PC-9 (cell line): Measurements from ENCODE around the gene YIPF5. TPM values are rescaled to one million over a fixed set of nuclear protein-coding genes. Genes with fewer than 3 reads are reported as not detected.
A peak's percentile ranks its signal among the peaks of the same experiment; 100 is the strongest.

Experiments used
- BruUV-seq: library from RNA; stranded (reverse); fragments of 400-500 nt; replicated peaks from 2 replicates; lab custom pipeline; 2021; lab: Mats Ljungman, UMichigan
- CTCF ChIA-PET: fragments of 300-600 bp; sonication (Branson Sonifier 250); formaldehyde crosslinking; loops from one replicate; lab custom pipeline; 2022; ENCODE audit warnings: antibody characterized with exemption; lab: Charles Lee
- POLR2A ChIA-PET: fragments of 300-600 bp; sonication (Branson Sonifier 250); formaldehyde crosslinking; loops from one replicate; lab custom pipeline; 2022; ENCODE audit warnings: antibody characterized with exemption; ENCODE audit not compliant: unreplicated experiment; lab: Charles Lee
- DNase-seq, 2 experiments: peaks; one replicate each; pipeline versions ENCODE4 v3.0.0 to v3.0.0-alpha.2; 2015 to 2022; ENCODE audit warnings: mixed read lengths in 1 of 2
- H2AFZ ChIP-seq: fragments of 200-600 bp; sonication (generic); 2 replicates; pipeline ENCODE4 v1.8.1; 2017; ENCODE audit warnings: antibody characterized with exemption
- H3F3A ChIP-seq: fragments of 200-600 bp; sonication (generic); 2 replicates; pipeline ENCODE4 v1.8.1; 2017; ENCODE audit warnings: antibody characterized with exemption, mild to moderate bottlenecking, low read depth; ENCODE audit not compliant: insufficient read depth
- H3K27ac ChIP-seq: fragments of 200-600 bp; sonication (generic); 2 replicates; pipeline ENCODE4 v1.6.1; 2016; ENCODE audit warnings: mixed run types
- H3K27me3 ChIP-seq: fragments of 200-600 bp; sonication (generic); 2 replicates; pipeline ENCODE4 v1.6.1; 2016; ENCODE audit warnings: low read depth, mixed run types; ENCODE audit not compliant: insufficient read depth
- H3K36me3 ChIP-seq: fragments of 200-600 bp; sonication (generic); 2 replicates; pipeline ENCODE4 v1.6.1; 2016; ENCODE audit warnings: low read depth, mixed run types
- H3K4me1 ChIP-seq: fragments of 200-600 bp; sonication (generic); replicated peaks from 2 replicates; pipeline ENCODE4 v1.6.1; 2016; ENCODE audit warnings: mixed run types; ENCODE audit not compliant: insufficient read depth
- H3K4me2 ChIP-seq: fragments of 200-600 bp; sonication (generic); 2 replicates; pipeline ENCODE4 v1.6.1; 2017; ENCODE audit warnings: mixed run types
- H3K4me3 ChIP-seq: fragments of 200-600 bp; sonication (generic); 2 replicates; pipeline ENCODE4 v1.6.1; 2016; ENCODE audit warnings: mixed run types
- H3K79me2 ChIP-seq: fragments of 200-600 bp; sonication (generic); 2 replicates; pipeline ENCODE4 v1.6.1; 2017; ENCODE audit warnings: low read depth, mixed run types
- H3K9me2 ChIP-seq: fragments of 200-600 bp; sonication (generic); 2 replicates; pipeline ENCODE4 v1.8.1; 2017; ENCODE audit warnings: mild to moderate bottlenecking; ENCODE audit not compliant: insufficient read depth
- H3K9me3 ChIP-seq: fragments of 200-600 bp; sonication (generic); 2 replicates; pipeline ENCODE4 v1.8.1; 2016; ENCODE audit warnings: low read depth; ENCODE audit not compliant: insufficient read depth
- H4K20me1 ChIP-seq: fragments of 200-600 bp; sonication (generic); 2 replicates; pipeline ENCODE4 v1.8.1; 2017; ENCODE audit not compliant: insufficient read depth
- CTCF ChIP-seq: fragments of 200-600 bp; sonication (generic); conservative IDR thresholded peaks from 2 replicates; pipeline ENCODE4 v1.6.1; 2017; ENCODE audit warnings: mixed run types, antibody characterized with exemption, mild to moderate bottlenecking, moderate library complexity
- EZH2 ChIP-seq: fragments of 200-600 bp; sonication (generic); IDR thresholded peaks from 2 replicates; pipeline ENCODE4 v1.8.0; 2017; ENCODE audit warnings: antibody characterized with exemption, low read depth
- intact Hi-C: fragments of 100-400 bp; cut with micrococcal nuclease; formaldehyde crosslinking; loops from one replicate; pipeline ENCODE4 v1.10.0; 2022; ENCODE audit not compliant: unreplicated experiment
- total RNA-seq: library from RNA; stranded (reverse); gene quantifications from 2 replicates; pipeline ENCODE4 v1.2.3, GENCODE V29; 2021

The YIPF5 gene
- total RNA-seq, 1 experiment from 2014 or later, result 65.8 TPM

- H3K4me3 ChIP-seq, result no peak overlapping the region
- H3K9me3 ChIP-seq, result no peaks in the 10 kb centered on the region
- intact Hi-C loops, result loop anchor here (1.0 to 10.0 kb wide), 3 partner anchors 267 to 737 kb away; no protein-coding TSS in a partner anchor
- 0 out of 2 replicates have a peak, but pooled peaks cover 8% of the 10 kb centered on the region for H3K4me1 ChIP-seq
- BruUV-seq, result no TSS peak
- no peaks in the 10 kb centered on the region for H3K36me3 ChIP-seq
- H3K27ac ChIP-seq, result no peak overlapping the region
- H2AFZ ChIP-seq, result no peak overlapping the region
- H4K20me1 ChIP-seq, result no peaks in the 10 kb centered on the region
- no peak overlapping the region for H3K4me2 ChIP-seq
- CTCF ChIA-PET, result interaction anchor here (1.0 to 1.3 kb wide), 3 partner anchors 8 to 174 kb away, joined by 3 to 8 read pairs (median 6); partner anchors contain the start of genes KCTD16 and YIPF5
- no peaks in the 10 kb centered on the region; the same call in 1 of the 2 replicates for H3K9me2 ChIP-seq
- peak; percentile 85 for TF ChIP-seq CTCF
- TF ChIP-seq EZH2, result no peak
- POLR2A ChIA-PET, result no interaction called here
- H3K27me3 ChIP-seq, result no peaks in the 10 kb centered on the region
- peak in 1 of 2 experiments; percentile 11 for DNase-seq
- no peaks in the 10 kb centered on the region for H3F3A ChIP-seq
- no peaks in the 10 kb centered on the region for H3K79me2 ChIP-seq
Observed at GRCh38 chr5:144142139-144142823, 28.2 kb downstream of the YIPF5 start.

GRCh38 chr5:144141585-144141984, 28.9 kb downstream of the YIPF5 start:
- intact Hi-C loops, result loop anchor here (10.0 kb wide), 1 partner anchor 267 kb away; no protein-coding TSS in a partner anchor
- no peaks in the 10 kb centered on the region; the same call in 1 of the 2 replicates for H3K9me2 ChIP-seq
- CTCF ChIA-PET, result interaction anchor here (0.7 kb wide), 1 partner anchor 524 kb away, joined by 3 read pairs; no protein-coding TSS in a partner anchor
- BruUV-seq, result no TSS peak
- no peaks in the 10 kb centered on the region for H4K20me1 ChIP-seq
- no peaks in the 10 kb centered on the region for H3F3A ChIP-seq
- H3K4me1 ChIP-seq, result 0 out of 2 replicates have a peak, but pooled peaks cover 8% of the 10 kb centered on the region
- H3K9me3 ChIP-seq, result no peaks in the 10 kb centered on the region
- TF ChIP-seq EZH2, result no peak
- TF ChIP-seq CTCF, result no peak
- H3K4me2 ChIP-seq, result no peak overlapping the region
- H2AFZ ChIP-seq, result no peak overlapping the region
- H3K36me3 ChIP-seq, result no peaks in the 10 kb centered on the region
- H3K4me3 ChIP-seq, result no peak overlapping the region
- H3K79me2 ChIP-seq, result no peaks in the 10 kb centered on the region
- DNase-seq, result no peak
- POLR2A ChIA-PET, result no interaction called here
- H3K27ac ChIP-seq, result no peak overlapping the region
- no peaks in the 10 kb centered on the region for H3K27me3 ChIP-seq

GRCh38 chr5:144139586-144139985, 30.9 kb downstream of the YIPF5 start:
- intact Hi-C loops, result loop anchor here (5.0 kb wide), 1 partner anchor 162 kb away; no protein-coding TSS in a partner anchor
- no peak for DNase-seq
- POLR2A ChIA-PET, result no interaction called here

More at GRCh38 chr5:144139586-144139985, 30.9 kb downstream of the YIPF5 start:
- no peak overlapping the region for H2AFZ ChIP-seq
- BruUV-seq, result no TSS peak
- H3F3A ChIP-seq, result no peaks in the 10 kb centered on the region
- no peaks in the 10 kb centered on the region for H3K36me3 ChIP-seq
- H3K4me3 ChIP-seq, result no peak overlapping the region
- TF ChIP-seq CTCF, result no peak
- TF ChIP-seq EZH2, result no peak
- CTCF ChIA-PET, result interaction anchor here (0.6 kb wide), 1 partner anchor 189 kb away, joined by 3 read pairs; no protein-coding TSS in a partner anchor
- H3K9me2 ChIP-seq, result no peaks in the 10 kb centered on the region; the same call in 1 of the 2 replicates
- no peaks in the 10 kb centered on the region for H3K27me3 ChIP-seq
- H3K79me2 ChIP-seq, result no peaks in the 10 kb centered on the region
- no peak overlapping the region for H3K4me2 ChIP-seq
- H3K27ac ChIP-seq, result no peak overlapping the region
- H4K20me1 ChIP-seq, result no peaks in the 10 kb centered on the region
- no peaks in the 10 kb centered on the region for H3K9me3 ChIP-seq
- 0 out of 2 replicates have a peak, but pooled peaks cover 1% of the 10 kb centered on the region for H3K4me1 ChIP-seq
